Pancreas (tissue), 10 donors: Measurements from ENCODE around the gene NR2F1. TPM values are rescaled to one million over a fixed set of nuclear protein-coding genes. Genes with fewer than 3 reads are reported as not detected.

ENCODE experiments used
- ATAC-seq, 4 donors: fragments of 200-7000 bp; cut with Tn5 transposase; one replicate each; pipeline versions ENCODE4 v1.8.0 to v1.9.1; 2020; ENCODE audit warnings: mild to moderate bottlenecking in 4 of 4, moderate library complexity in 4 of 4
- DNase-seq, 6 donors: peaks; one replicate each; pipeline ENCODE4 v3.0.0-alpha.2; 2020
- FAIRE-seq: peaks from 2 replicates; lab custom pipeline; 2012; peaks lifted over from hg19 to GRCh38; lab: Jason Lieb, UNC
- H3K27ac ChIP-seq, 4 donors: fragments of 200-600 bp; sonication (generic); 1 replicate in 3 of 4; 2 replicates in 1 of 4; pipeline versions ENCODE4 v1.5.0 to v1.8.0; 2020
- H3K27me3 ChIP-seq, 4 donors: fragments of 200-600 bp; one replicate each; pipeline ENCODE4 v1.8.0; 2021
- H3K36me3 ChIP-seq, 3 donors: fragments of 200-600 bp; sonication (generic) in 1 of 3; one replicate each; pipeline versions ENCODE4 v1.5.0 to v1.8.0; 2020 to 2021
- H3K4me1 ChIP-seq, 3 donors: fragments of 200-600 bp; one replicate each; pipeline ENCODE4 v1.8.0; 2021
- H3K4me3 ChIP-seq, 4 donors: fragments of 200-600 bp; sonication (generic) in 2 of 4; one replicate each; pipeline versions ENCODE4 v1.5.0 to v1.8.0; 2020 to 2021
- H3K9me3 ChIP-seq, 4 donors: fragments of 200-600 bp; one replicate each; pipeline ENCODE4 v1.8.0; 2021
- WGBS, 2 donors: extraction: QIAGEN DNeasy Blood & Tissue Kit; methylation state at CpG; one replicate each; pipeline ENCODE4 v1.1.7; 2013; 5-methylcytosine and 5-hydroxymethylcytosine counted together
- intact Hi-C, 3 donors: fragments of 100-400 bp; cut with DNase I; formaldehyde crosslinking; loops; one replicate each; pipeline versions ENCODE4 v1.11.1 to v1.14.2; 2022
- polyA plus RNA-seq, 2 donors: library from polyadenylated mRNA; stranded (reverse); fragments of 200-250 nt; gene quantifications; one replicate each; pipeline ENCODE4 v1.2.3, GENCODE V29; 2013
- total RNA-seq, 6 donors: library from RNA; stranded (reverse); fragmentation: NEBNext Ultra II Directional in 4 of 6; extraction: Animal tissue kit (Norgen Biotek cat#: 25700) in 4 of 6; gene quantifications; one replicate each; pipeline versions ENCODE4 v1.2.1 to v1.2.4, GENCODE V29; 2021 to 2023
- TF ChIP-seq, protein P1 (sequence below), 4 donors: fragments of 200-600 bp; sonication (generic) in 3 of 4; IDR thresholded peaks; one replicate each; pipeline versions ENCODE4 v1.5.0 to v1.8.0; 2021; ENCODE audit warnings: antibody characterized with exemption in 4 of 4
- donor health status: healthy with polysubstance abuse.
- donor health status: DM: no; HTN: no; CAD: no; lungs with moderate emphysema.
- donor health status: DM: no; HTN: no; CAD: no.
- donor health status: control.
- donor health status: control.
- donor health status: Bipolar disorder and iron deficiency.
- donor health status: DM: yes; HTN: yes; CAD: no.
- donor health status: DM: no; HTN: no; CAD: no.
- donor health status: DM: no; HTN: no; CAD: no.
- donor health status: DM: yes; HTN: yes; CAD: no.

Gene NR2F1
- total and polyA plus RNA-seq, 8 donors = 1.4 to 8.1 (median 4.9) TPM

- Histone ChIP-seq H3K4me1 (no peaks in the 10 kb centered on the region), H3K27me3 (peaks cover 0 to 46% (median 17%) of the 10 kb centered on the region in 4 donors), H3K27ac (no peak overlapping the region), H3K36me3 (no peaks in the 10 kb centered on the region), H3K9me3 (no peaks in the 10 kb centered on the region), H3K4me3 (no peak overlapping the region)
- DNase-seq = no peak
- ATAC-seq = no peak
- intact Hi-C loops = loop anchor here in 1 of 3 donors (10.0 kb wide), 1 partner anchor 193 kb away; no protein-coding TSS in a partner anchor
- no peak for FAIRE-seq
- WGBS, 2 donors = 37 to 39% methylated on average over 9 of the region's 9 CpGs
- TF ChIP-seq, protein P1, sequence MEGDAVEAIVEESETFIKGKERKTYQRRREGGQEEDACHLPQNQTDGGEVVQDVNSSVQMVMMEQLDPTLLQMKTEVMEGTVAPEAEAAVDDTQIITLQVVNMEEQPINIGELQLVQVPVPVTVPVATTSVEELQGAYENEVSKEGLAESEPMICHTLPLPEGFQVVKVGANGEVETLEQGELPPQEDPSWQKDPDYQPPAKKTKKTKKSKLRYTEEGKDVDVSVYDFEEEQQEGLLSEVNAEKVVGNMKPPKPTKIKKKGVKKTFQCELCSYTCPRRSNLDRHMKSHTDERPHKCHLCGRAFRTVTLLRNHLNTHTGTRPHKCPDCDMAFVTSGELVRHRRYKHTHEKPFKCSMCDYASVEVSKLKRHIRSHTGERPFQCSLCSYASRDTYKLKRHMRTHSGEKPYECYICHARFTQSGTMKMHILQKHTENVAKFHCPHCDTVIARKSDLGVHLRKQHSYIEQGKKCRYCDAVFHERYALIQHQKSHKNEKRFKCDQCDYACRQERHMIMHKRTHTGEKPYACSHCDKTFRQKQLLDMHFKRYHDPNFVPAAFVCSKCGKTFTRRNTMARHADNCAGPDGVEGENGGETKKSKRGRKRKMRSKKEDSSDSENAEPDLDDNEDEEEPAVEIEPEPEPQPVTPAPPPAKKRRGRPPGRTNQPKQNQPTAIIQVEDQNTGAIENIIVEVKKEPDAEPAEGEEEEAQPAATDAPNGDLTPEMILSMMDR (IDR thresholded peaks at IDR 0.05) = no peak
Observed at GRCh38 chr5:93601802-93602155, 18.8 kb downstream of the NR2F1 start.

GRCh38 chr5:93602241-93603077, 19.4 kb downstream of the NR2F1 start:
- Histone ChIP-seq H3K4me1 (no peaks in the 10 kb centered on the region), H3K27me3 (peaks cover 0 to 51% (median 17%) of the 10 kb centered on the region in 4 donors), H3K9me3 (no peaks in the 10 kb centered on the region), H3K36me3 (no peaks in the 10 kb centered on the region), H3K4me3 (no peak overlapping the region), H3K27ac (no peak overlapping the region)
- ATAC-seq (no peak), DNase-seq (peak in 1 of 6 donors; percentile 54), FAIRE-seq (no peak)
- 22 to 23% methylated on average over 39 of the region's 39 CpGs for WGBS, 2 donors
- intact Hi-C loops = loop anchor here in 1 of 3 donors (10.0 kb wide), 1 partner anchor 192 kb away; no protein-coding TSS in a partner anchor
- TF ChIP-seq, protein P1 (IDR thresholded peaks at IDR 0.05) = no peak

- WGBS, 2 donors = 83 to 87% methylated on average over 8 of the region's 8 CpGs
- no peak overlapping the region for H3K27ac ChIP-seq
- no peaks in the 10 kb centered on the region for H3K36me3 ChIP-seq
- H3K27me3 ChIP-seq = peaks cover 1 to 54% (median 17%) of the 10 kb centered on the region in 4 donors
- no peak overlapping the region for H3K4me3 ChIP-seq
- intact Hi-C loops = loop anchor here in 1 of 3 donors (10.0 kb wide), 1 partner anchor 192 kb away; no protein-coding TSS in a partner anchor
- FAIRE-seq (no peak), DNase-seq (no peak), ATAC-seq (no peak)
- H3K9me3 ChIP-seq = no peaks in the 10 kb centered on the region
- TF ChIP-seq, protein P1 (IDR thresholded peaks at IDR 0.05) = no peak
- peaks cover 0 to 5% (median 0%) of the 10 kb centered on the region in 3 donors for H3K4me1 ChIP-seq
Observed at GRCh38 chr5:93603078-93603792, 20.2 kb downstream of the NR2F1 start.

GRCh38 chr5:93603793-93604643, 21.0 kb downstream of the NR2F1 start:
- no peak for ATAC-seq

More at GRCh38 chr5:93603793-93604643, 21.0 kb downstream of the NR2F1 start:
- H3K4me1 ChIP-seq = peaks cover 0 to 5% (median 0%) of the 10 kb centered on the region in 3 donors
- no peak overlapping the region for H3K27ac ChIP-seq
- H3K9me3 ChIP-seq = no peaks in the 10 kb centered on the region
- no peak for FAIRE-seq
- no peaks in the 10 kb centered on the region for H3K36me3 ChIP-seq
- 16% methylated on average over 57 to 58 of the region's 58 CpGs for WGBS, 2 donors
- intact Hi-C loops = loop anchor here in 1 of 3 donors (10.0 kb wide), 1 partner anchor 191 kb away; no protein-coding TSS in a partner anchor
- peaks cover 4 to 57% (median 19%) of the 10 kb centered on the region in 4 donors for H3K27me3 ChIP-seq
- no peak overlapping the region for H3K4me3 ChIP-seq
- peak in 2 of 6 donors; percentile 18 to 71 for DNase-seq
- TF ChIP-seq, protein P1 (IDR thresholded peaks at IDR 0.05) = no peak
